GM18499 (cell line): ENCODE measurements around the gene SLIT2.

Experiments used
- ATAC-seq: cut with Tn5 transposase; IDR thresholded peaks from one replicate; pipeline ENCODE4 v1.9.1; 2021; ENCODE audit warnings: moderate number of reproducible peaks; ENCODE audit not compliant: insufficient read depth, unreplicated experiment

SLIT2 gene, protein sequence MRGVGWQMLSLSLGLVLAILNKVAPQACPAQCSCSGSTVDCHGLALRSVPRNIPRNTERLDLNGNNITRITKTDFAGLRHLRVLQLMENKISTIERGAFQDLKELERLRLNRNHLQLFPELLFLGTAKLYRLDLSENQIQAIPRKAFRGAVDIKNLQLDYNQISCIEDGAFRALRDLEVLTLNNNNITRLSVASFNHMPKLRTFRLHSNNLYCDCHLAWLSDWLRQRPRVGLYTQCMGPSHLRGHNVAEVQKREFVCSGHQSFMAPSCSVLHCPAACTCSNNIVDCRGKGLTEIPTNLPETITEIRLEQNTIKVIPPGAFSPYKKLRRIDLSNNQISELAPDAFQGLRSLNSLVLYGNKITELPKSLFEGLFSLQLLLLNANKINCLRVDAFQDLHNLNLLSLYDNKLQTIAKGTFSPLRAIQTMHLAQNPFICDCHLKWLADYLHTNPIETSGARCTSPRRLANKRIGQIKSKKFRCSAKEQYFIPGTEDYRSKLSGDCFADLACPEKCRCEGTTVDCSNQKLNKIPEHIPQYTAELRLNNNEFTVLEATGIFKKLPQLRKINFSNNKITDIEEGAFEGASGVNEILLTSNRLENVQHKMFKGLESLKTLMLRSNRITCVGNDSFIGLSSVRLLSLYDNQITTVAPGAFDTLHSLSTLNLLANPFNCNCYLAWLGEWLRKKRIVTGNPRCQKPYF (N-terminal part only)

DNA sequence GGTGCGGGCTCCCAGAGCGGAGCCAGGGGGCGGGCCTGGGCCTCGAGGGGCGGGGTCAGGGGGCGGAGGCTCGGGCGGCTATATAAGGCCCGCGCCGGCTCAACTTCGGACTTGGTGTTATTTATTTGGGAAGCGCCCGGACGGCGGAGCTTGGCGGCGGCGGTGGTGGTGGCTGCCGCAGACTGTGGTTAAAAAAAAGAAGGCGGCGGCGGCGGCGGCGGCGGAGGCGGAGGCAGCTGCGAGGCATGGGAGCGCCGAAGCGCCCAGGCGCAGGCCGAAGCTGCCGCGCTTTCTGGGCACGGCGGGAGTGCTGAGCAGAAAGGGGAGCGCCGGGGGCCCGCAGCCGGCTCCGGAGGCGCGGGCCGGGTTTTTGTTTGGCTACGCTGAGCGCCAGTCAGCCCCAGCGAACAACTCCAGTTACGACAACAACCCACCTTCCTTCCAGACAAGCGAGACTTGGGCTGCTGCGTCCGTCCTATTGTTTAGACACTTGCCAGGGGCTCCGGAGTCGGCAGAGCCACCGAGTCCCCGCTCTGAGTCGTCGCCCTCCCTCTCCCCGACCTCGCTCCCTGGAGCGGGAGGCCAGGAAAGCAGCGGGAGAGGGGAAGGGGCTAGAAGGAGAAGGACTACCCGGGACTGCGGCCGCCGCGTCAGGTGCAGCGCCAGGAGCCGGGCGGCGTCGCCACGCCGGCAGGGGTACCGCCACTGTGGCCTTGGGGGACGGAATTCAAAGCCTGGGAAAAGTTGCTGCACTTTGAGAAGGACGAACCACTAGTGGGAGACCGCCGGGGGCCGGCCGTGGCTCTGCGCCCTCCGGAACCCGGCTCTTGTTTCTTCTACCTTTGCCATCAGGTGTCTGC lies at the start of gene SLIT2:
TSS of gene SLIT2 (plus strand) at position 110 of the 860 bp plus-strand sequence. CDS start 1,911 bp downstream, outside the sequence.
- peak; percentile 62 for ATAC-seq

DNA sequence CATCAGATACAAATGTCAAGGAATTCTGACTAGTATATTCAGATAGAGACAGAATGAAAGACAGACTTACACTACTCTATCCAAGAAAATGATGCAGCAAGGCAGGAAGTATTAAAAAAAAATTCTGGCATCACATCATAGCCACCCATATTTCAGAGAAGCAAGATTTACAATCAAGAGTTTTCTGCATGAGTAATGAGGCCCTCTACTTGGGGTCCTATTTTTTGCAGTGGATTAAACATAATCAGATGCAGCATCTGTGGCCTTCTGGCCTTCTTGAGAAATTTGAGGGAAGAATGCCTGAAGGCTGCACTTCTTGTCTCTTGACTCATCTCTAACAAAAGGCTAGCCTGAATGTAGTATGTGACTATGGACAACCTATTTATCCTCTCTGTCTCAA lies 48.2 kb upstream of the SLIT2 start:
- ATAC-seq, result no peak

DNA sequence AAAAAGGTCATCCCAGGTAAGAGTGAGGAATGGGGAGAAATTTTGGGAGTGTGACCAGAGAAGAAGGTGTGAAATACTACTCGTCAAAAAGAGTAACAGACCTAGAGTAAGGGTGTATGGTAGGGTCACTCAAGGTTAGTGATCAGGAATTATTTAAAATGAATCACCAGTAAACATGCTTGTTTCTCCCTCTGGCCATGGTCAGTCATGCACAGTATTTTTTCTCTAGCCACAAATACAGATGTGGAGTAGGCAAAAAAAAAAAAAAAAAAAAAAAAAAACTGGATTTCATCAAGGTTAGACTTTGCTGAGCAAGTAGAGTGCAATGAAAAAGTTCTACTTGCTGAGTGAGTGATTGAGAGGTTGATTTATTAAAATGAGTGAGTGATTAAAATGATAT lies 34.2 kb upstream of the SLIT2 start:
- no peak for ATAC-seq

DNA sequence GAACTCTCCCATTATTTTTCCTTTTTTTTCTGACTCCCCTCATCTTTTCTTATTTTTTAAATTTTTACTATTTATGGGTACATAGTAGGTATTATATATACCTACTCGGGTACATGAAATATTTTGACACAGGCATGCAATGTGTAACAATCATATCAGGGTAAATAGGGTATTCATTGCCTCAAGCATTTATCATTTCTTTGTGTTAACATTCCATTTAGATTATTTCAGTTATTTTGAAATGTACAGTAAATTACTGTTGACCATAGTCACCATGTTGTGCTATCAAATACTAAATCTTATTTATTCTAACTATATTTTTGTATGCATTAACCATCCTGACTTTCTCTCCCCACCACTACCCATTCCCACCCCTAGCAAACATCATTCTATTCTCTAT lies 33.8 kb upstream of the SLIT2 start:
- ATAC-seq, result no peak

DNA sequence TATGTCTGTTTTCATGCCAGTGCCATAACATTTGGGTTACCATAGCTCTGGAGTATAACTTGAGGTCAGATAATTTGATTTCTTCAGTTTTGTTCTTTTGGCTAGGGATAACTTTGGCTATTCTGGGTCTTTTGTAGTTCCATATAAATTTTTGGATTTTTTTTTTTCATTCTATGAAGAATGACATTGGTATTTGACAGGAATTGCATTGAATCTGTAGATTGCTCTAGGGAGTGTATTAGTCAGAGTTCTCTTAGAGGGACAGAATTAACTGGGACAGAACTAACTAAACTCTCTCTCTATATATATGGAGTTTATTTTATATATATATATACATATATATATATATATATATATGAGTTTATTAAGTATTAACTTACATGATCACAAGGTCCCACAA lies 32.2 kb upstream of the SLIT2 start:
- ATAC-seq, result no peak

DNA sequence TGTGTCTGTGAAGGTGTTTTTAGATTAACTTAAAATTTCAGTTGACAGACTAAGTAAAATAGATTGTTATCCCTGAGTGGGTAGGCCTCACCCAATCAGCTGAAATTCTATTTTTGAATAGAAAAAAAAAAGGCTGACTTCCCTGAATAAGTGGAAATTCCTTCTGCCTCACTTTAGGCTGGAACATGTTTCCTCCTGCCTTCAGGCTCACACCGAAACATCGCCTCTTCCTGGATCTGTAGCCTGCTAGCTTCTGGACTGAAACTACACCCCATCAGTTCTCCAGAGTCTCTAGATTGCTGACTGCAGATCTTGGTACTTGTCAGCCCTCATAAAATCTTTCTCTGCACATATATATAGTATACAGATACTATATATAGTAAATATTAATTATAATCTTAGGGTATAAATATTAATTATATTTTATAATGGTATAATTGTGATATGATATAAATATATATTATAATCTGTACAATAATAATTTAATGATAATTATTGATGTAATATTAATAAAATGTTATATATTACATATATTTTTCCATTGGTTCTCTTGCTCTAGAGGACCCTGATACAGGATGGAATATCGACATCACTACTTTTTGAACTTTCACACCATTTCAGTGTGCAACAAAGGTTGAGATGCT lies 13.7 kb upstream of the SLIT2 start:
- no peak for ATAC-seq

DNA sequence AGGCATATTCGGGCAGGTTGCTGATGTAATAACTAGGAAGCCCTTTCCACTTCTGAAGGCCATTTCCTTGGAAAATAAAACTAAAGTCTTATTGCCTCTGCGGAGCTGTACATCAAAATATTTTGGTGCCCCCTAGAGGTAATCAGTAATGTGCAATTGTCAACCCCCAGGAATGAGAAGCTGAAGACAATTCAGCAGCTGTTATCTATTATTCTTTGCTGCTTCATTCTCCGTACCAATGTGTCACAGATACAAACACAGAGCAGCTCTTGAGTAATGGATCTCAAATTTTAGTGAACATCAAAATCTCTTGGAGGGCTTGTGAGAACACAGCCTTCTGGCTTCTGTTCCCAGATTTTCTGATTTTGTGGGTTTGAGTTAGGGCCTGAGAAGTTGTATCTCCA lies 3.5 kb upstream of the SLIT2 start:
- ATAC-seq, result no peak

DNA sequence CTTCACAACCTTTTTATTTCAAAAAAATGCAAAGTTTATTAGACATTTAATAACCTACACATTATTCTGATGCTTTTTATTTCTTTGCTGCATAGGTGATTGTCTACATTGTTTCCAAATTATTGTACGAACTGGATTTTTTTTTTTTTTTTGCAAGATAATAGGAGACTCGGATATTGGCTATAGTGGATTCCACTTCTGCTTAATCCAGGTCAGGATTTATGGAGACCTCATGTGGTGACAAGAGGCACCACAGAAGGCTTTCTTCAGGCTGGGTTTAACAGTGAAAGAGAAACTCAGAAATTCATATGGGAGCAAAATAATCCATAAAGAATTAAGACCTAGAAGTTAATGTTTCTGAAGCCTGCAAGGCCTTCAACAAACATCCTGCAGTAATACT lies 2.4 kb upstream of the SLIT2 start:
- ATAC-seq, result no peak

DNA sequence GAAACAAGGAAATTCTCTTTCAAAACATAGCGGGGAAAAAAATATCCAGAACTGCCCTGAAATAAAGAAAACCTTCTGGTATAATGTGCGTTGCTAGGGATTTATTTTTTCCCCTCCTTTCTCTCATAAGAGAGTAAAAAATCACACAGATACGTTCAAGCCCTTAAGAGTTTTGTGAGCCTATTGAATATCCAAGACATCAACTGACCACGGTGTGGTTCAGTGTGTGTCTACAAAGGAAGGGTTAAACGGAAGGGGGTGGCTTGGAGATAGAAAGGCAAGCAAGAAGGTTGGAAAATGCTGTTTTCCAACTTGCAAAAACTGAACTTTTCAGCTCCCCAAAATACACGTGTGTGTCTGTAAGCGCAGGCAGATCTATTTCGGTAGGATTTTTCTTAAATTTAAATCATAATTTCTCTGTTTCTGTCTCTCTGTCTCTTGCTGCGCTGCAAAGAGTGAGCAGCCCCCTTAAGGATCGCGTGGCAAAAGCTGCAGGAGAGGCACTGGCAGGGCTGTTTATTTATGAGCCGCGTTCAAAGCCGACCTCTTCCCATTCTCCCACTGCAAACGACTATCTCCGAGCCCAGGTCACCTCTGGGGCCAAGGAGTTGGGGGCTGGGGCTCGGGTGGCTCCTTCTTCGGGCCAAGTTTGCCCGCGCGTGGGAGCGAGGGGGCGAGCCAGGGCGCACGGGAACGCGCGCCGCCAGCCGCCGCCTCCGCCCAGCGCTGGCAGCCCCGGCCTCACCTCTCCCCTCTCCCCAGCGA lies 492 bp upstream of the SLIT2 start:
- peak; percentile 20 for ATAC-seq

DNA sequence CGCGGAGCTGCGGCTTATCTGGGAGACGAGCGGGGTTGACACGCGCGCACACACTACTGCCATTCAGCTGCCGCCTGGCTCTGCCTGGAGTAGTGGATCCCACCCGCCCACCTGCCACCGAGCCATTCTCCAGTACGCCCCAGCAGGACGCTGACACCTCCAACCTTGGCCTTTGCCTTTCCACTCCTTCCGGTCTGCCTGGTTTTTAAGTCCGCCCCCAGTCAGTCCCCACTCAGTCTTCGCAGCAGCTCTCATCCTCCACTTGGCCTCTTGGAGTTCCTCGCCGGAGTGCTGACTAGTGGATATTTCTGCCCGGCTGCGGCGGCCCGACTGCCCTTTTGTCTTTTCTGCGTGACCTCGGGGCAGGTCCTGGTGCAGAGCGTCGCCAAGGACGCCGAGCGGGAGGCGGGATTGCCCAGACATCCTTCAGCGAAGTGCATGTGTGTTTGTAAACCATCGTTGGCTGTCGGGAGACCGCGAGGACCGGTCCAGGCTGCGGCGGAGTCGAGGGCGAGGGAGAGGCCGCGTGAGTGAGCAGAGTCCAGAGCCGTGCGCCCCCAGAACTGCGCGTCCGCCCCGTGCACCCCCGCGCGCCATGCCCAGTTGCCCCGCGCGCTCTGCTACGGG lies 1.1 kb downstream of the SLIT2 start:
- ATAC-seq, result no peak

DNA sequence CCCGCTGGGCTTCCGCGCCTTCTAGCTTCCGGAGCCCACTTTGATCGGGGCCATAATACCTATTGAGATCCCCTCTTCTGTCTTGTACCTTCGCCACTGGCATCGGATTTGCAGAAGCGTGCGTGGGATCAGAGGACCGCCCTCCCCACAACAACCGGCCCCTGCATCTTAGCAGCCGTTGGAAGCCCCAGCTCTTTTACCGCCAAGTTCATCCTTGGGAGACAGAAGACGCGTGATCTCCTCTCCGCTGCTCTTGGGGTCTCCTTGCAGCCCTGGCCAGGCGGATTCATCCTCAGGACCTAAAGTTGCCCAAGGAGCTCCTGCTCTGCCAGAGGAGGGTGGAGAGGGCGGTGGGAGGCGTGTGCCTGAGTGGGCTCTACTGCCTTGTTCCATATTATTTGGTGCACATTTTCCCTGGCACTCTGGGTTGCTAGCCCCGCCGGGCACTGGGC lies 1.6 kb downstream of the SLIT2 start:
- ATAC-seq, result no peak

DNA sequence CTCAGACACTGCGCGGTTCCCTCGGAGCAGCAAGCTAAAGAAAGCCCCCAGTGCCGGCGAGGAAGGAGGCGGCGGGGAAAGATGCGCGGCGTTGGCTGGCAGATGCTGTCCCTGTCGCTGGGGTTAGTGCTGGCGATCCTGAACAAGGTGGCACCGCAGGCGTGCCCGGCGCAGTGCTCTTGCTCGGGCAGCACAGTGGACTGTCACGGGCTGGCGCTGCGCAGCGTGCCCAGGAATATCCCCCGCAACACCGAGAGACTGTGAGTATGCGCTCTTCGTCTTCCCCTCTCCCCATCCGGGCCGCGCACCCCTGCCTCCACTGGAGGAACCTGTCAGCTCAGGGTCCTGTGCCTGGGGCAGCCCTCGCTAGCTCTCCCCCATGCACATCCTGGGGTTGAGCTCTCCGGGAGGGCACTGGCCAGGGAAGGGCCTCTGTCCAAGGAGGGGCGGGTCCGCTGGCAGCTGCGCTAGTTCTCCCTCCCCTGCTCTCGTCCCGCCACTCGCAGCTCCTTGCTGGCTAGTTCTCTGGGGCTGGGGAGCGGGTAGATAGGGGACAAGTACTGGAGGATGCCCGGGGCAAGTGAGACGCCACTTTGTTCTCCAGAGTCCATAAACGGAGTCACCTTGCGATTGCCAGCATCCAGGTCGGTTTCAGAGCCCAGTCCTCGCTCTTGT lies 2.2 kb downstream of the SLIT2 start:
- ATAC-seq, result no peak

DNA sequence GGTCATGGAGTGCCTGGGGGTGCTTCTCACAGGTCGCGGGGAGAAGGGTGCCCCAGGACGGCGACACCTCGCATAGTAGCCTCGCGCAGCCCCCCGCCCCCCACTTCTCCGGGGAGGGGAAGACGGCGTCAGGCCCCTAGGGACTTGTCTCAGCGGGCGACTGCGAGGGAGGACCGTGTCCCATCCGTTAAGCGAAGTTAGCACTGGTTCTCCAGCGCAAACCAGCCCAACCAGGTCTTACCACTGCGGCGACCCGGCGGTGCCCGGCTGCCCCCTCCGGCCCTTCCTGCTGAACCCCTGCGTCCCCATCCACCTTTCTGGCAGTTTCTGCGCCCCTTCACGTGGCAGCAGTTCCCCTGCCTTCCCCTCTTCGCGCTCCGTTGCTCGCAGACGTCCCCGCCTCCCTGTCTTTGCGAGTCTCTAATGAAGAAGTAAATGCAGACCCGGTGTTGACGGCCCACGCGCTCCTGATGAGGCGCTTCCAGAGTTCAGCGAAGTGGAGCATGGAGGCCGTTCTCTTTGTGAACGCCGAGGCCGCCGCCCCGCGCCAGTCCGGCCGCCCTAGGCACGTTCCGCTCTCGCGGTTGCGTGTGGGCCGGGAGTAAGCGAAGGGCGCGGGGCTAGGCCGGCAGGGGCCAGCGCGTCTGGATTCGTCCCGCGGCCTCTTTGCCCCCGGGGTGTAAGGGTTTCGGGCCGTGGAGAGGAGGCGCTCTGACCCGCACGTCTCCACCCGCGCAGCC lies 3.0 kb downstream of the SLIT2 start:
- ATAC-seq, result no peak

DNA sequence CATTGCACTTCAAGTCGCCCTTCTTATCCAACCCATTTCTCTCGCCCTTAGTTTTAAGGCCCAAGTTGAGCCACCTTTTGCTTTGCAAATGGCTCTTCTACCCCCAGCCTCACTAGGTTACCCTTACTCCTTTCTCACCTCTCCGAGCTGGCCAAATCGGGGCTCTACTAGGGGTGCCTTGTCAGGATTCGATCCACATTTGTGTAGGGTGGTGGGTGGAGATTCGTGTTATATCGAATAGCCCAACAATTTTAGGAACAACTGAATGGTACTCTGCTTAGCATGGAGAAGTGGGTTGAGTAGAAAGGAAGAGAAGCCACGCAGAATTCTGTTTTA lies 3.5 kb downstream of the SLIT2 start:
- ATAC-seq, result no peak

DNA sequence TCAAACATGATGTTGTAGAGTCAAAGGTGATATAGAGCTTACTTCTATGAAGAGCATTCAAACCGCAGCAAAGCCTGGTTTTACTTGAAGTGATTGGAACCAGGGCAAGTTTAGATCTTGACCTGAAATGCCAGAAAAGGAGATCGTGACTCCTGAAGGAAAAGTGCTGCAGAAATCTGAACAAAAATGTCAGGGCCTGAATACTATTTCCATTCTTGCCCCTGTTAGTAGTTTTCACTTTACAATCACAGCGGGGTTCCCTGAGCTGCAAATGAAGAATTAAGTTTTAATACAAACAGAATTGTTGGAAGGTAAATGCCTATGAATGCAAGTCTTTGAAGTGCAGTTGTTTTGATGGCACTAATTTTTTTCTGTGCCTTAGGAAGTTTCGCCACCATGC lies 4.1 kb downstream of the SLIT2 start:
- no peak for ATAC-seq

DNA sequence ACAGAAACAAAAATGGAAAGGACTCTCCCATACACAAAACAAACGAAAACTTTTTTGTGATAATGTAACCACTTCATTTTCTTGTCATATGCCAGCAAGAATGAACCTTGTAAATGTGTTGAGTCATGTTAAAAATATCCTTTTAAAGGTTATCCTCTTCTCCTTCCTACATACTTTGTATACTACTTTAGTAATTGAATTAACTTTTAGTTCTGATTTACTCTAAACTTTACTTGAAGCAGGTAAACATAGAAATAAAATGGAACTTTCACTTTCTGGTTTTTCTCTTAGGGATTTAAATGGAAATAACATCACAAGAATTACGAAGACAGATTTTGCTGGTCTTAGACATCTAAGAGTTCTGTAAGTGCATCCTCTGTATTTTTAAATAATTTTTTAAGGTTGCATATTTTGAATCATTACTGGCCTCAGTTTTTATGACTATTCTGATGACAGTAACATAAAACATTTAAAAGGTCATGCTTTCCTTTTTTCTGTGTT lies 4.7 kb downstream of the SLIT2 start:
- ATAC-seq, result no peak

DNA sequence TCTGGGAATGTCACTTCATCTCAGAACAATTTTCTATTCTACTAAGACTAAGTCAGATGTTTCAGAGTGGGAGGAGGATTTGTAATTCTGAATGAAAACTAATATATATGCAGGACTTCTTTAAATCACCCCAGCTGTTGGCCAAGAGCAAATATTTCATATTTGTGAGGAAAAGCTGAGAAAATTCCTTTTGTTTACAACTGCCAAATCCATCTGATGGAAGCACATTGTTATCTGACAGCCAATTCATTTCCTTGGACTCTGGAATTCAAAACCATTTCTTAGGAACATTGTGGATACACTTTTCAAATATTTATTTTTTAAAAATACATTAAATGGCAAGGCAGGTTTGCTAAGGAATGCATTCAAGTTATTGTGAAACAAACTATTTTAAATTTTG lies 8.0 kb downstream of the SLIT2 start:
- no peak for ATAC-seq

DNA sequence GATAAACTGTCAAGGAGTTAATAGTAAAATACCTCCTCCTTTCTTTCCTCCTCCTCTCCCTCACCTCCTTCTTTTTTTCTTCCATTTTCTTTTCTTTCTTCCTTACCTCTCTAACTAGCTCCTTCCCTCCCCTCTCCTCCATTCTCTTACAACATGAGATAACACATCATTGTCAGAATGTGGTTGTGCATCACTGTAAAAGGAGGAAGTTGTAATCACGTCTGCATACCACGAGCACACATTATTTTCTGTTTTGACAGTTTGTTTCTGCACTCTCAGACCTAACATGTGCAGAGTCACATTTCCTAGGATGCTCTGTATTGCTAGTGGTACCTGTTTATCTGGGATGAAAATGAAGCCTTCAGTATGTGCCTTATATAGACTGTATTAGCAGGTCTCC lies 9.1 kb downstream of the SLIT2 start:
- no peak for ATAC-seq
